ENCODE results near the gene FAM53C.
"Not testable (repeated sequence)": the region's sequence is repeated elsewhere in the genome, so short reads cannot be mapped to it uniquely, and the experiment has no call there.

FAM53C gene

GRCh38 chr5:138351056-138351455 is 13.0 kb downstream of the FAM53C start:
- DNase-seq (ENCODE audit: low spot score): peak; percentile 33

- no peak for DNase-seq (ENCODE audit: low spot score)
These were observed 13.5 kb downstream of the FAM53C start for GRCh38 chr5:138351517-138351916.

- peak; percentile 97 for DNase-seq (ENCODE audit: low spot score)
These were observed 14.1 kb downstream of the FAM53C start, which contains the start of gene KDM3B for GRCh38 chr5:138352071-138352721. Gene KDM3B, plus strand, starts transcription at chr5:138352685. Its CDS starts 111 bp downstream, at chr5:138352796.

GRCh38 chr5:138352722-138353559 is 14.9 kb downstream of the FAM53C start:
- DNase-seq (ENCODE audit: low spot score): peak; percentile 59

GRCh38 chr5:138353560-138354080 is 15.6 kb downstream of the FAM53C start:
- peak; percentile 57 for DNase-seq (ENCODE audit: low spot score)

GRCh38 chr5:138354387-138354786 is 16.3 kb downstream of the FAM53C start:
- no peak for DNase-seq (ENCODE audit: low spot score)

- DNase-seq (ENCODE audit: low spot score): peak; percentile 82
These were observed 16.9 kb downstream of the FAM53C start for GRCh38 chr5:138354926-138355378.

- no peak for DNase-seq (ENCODE audit: low spot score)
These were observed 21.6 kb downstream of the FAM53C start for GRCh38 chr5:138359621-138360020.

GRCh38 chr5:138360941-138361452 is 22.9 kb downstream of the FAM53C start:
- DNase-seq (ENCODE audit: low spot score): no peak

- no peak for DNase-seq (ENCODE audit: low spot score)
These were observed 26.5 kb downstream of the FAM53C start for GRCh38 chr5:138364576-138364975.

- DNase-seq (ENCODE audit: low spot score): no peak
These were observed 28.7 kb downstream of the FAM53C start for GRCh38 chr5:138366632-138367382.

- DNase-seq (ENCODE audit: low spot score): no peak
These were observed 31.2 kb downstream of the FAM53C start for GRCh38 chr5:138369261-138369660.

GRCh38 chr5:138369706-138370105 is 31.6 kb downstream of the FAM53C start:
- DNase-seq (ENCODE audit: low spot score): no peak

- DNase-seq (ENCODE audit: low spot score): no peak
These were observed 32.5 kb downstream of the FAM53C start for GRCh38 chr5:138370537-138370936.

- no peak for DNase-seq (ENCODE audit: low spot score)
These were observed 33.4 kb downstream of the FAM53C start for GRCh38 chr5:138371454-138371853.

- no peak for DNase-seq (ENCODE audit: low spot score)
These were observed 34.2 kb downstream of the FAM53C start for GRCh38 chr5:138372225-138372624.

GRCh38 chr5:138372653-138373052 is 34.6 kb downstream of the FAM53C start:
- no peak for DNase-seq (ENCODE audit: low spot score)

GRCh38 chr5:138382347-138382746 is 44.3 kb downstream of the FAM53C start:
- no peak for DNase-seq (ENCODE audit: low spot score)

- no peak for DNase-seq (ENCODE audit: low spot score)
These were observed 47.6 kb downstream of the FAM53C start for GRCh38 chr5:138385660-138386059.

- no peak for DNase-seq (ENCODE audit: low spot score)
These were observed 48.2 kb downstream of the FAM53C start for GRCh38 chr5:138386290-138386689.

- no peak for DNase-seq (ENCODE audit: low spot score)
These were observed 51.3 kb downstream of the FAM53C start for GRCh38 chr5:138389332-138389731.

- DNase-seq (ENCODE audit: low spot score): not testable (repeated sequence)
These were observed 51.8 kb downstream of the FAM53C start for GRCh38 chr5:138389911-138390310.

All from AG20443 (cell line).